ENCODE results near the gene MAOB.
"Not testable (repeated sequence)": the region's sequence is repeated elsewhere in the genome, so short reads cannot be mapped to it uniquely, and the experiment has no call there.

Gene MAOB

DNA sequence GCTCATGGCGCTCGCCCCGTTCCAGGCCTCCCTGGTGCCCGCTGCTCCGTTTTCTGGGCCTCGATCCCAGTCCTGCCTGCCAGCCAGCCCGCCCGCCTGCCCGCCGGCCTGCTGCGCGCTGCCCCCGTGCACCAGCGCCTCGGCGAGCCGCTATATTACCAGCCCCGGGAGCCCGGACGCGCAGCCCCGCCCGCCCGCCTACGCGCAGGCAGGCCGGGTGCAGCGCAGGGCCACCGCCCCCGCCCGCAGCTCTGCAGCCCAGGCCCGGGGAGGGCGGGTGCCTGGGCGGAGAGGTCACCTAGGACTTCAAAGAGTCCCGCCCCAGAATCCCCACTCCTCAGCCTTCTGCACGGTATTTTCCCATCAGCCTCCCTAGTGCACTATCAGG lies at the start of gene MAOB:
Gene MAOB (minus strand): TSS at position 157 of the 388 bp plus-strand sequence. CDS start 151 bp downstream, at position 6.
- peak; percentile 28 to 47 for DNase-seq

DNA sequence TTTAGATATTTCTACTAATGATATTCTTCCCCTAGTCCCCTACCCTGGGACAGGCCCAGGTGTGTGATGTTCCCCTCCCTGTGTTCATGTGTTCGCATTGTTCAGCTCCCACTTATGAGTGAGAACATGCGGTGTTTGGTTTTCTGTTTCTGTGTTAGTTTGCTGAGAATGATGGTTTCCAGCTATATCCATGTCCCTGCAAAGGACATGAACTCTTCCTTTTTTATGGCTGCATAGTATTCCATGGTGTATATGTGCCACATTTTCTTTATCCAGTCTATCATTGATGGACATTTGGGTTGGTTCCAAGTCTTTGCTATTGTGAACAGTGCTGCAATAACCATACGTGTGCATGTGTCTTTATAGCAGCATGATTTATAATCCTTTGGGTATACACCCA lies 39.8 kb upstream of the MAOB start:
- DNase-seq: not testable (repeated sequence)

DNA sequence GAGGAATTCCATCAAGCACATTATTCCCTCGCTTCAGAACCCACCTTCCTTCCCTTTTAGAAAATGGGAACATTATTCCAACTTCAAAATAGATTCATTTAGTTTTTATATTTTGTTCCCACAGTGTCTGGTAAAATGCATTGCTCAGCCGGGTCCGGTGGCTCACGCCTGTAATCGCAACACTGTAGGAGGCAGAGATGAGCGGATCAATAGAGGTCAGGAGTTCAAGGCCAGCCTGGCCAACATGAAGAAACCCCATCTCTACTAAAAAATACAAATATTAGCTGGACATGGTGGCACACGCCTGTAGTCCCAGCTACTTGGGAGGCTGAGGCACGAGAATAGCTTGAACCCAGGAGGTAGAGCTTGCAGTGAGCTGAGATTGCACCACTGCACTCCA lies 28.5 kb upstream of the MAOB start:
- not testable (repeated sequence) for DNase-seq

DNA sequence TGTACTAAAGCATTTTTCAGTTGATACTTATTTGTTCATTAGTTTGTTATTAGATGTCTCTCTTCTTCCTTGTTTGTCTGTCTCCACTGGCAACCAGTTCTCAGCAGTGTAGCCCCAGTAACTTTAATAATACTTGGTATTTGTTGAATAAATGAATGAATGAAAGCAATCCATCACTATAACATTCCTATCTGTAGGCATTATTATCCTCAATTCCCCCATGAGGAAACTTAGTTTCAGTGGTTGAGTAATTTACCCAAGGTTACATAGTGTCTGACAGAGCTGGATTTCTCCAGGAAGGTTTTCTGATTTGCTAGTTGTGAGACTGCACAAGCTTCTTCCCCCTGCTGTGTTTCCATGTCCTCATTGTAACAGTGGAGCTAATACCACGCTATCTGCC lies 27.8 kb upstream of the MAOB start:
- no peak for DNase-seq

DNA sequence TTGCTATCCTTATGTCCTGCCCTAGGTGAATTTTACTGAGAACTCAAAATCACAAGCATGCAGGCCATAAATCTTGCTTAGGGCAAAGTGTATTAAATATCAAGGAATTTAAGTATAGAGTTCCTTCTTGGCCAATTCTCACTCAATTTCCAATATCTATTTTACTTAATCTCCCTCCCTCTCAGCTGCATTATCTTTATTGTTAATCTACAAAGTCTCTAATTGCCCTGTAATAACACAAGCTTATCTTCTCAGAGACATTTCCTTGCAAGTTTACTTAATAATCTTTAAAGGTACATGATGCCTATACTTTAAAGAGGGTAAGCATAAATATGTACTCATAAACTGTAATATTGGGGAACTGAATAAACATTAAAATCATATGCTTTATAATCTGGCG lies 26.9 kb upstream of the MAOB start:
- DNase-seq: no peak

DNA sequence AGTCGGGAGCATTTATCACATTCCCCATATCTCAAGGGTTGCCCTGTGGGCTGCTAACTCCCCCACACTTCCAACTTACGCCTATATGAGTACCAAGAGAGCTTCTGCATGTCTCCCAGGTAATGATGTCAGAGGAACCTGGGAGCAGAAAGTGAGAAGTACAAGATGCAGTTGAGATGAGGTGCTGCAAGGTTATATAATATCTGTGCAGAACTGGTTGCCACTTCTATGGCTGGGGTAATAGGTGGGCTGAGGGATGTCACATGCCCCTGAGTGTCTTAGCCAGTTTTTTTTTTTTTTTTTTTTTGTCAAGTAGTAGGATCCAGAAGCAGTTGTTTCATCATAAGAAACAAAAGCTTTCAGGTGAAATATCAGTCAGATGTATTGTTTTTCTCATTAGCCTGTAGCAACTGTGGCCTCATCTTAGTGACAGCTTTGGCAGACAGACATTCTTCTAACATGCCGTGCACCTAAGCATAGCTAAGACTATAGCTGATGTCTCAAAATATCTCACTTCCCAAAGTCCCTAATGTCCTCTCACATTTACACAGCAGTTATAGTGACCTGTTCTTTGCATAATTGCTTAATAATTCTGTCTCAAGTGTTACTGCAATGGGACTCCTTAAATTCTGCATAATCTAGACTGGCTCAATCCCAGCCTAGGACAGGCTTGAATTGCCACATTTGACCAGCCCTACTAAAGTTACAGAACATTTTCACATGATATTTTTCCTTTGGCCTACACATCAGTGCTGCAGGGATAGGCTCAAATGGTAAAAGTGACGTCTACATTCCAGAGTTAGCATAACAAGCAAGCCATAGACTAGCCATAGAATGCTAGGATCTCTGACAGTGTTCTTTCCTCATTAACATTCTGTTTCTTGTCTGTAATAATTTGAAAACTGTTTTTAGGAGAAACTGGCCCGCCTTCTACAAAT lies 17.9 kb upstream of the MAOB start:
- no peak for DNase-seq

DNA sequence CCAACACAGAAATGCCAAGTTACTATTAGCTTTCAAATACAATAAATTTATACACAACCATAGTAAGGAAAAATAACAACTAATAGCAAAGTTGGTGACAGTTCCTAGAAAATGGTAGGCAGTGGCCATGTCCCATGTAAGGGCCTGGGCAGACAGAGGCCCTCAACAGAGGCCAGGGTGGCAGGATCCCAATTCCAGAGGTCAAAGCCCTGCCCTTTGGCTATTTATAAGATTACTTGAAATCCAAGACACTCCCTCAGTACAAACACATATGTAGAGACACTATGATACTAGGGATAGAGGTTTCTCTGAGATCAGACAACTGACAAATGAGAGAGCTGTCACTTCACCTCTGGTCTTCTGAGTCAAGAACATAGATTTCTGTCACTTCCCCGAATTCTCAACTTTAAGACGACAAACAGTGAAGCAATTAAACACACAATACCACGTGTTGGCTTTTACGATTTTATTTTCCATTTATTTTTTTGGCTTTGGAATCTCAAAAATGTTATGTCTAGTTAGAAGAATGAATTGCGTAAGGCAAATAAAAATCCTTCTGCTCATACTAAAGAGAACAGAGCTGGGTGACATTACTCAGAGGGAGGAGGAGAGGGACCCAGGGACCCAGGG lies 16.3 kb upstream of the MAOB start:
- no peak for DNase-seq

DNA sequence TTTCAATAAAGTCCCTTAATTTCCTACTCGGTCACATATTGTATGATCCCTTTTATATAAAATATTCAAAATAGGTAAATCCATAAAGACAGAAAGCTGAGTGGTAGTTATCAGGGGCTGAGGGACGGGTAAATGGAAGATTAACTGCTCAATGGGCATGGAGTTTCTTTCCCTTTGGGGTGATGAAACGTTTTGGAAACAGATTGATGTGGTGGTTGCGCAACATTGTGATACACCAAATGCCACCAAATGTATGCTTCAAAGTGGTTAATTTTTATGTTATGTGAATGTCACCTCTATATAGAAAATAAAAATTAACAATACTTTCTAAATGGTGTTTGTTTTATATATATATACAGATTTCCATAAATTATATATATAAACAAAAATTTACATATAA lies 15.0 kb upstream of the MAOB start:
- no peak for DNase-seq

DNA sequence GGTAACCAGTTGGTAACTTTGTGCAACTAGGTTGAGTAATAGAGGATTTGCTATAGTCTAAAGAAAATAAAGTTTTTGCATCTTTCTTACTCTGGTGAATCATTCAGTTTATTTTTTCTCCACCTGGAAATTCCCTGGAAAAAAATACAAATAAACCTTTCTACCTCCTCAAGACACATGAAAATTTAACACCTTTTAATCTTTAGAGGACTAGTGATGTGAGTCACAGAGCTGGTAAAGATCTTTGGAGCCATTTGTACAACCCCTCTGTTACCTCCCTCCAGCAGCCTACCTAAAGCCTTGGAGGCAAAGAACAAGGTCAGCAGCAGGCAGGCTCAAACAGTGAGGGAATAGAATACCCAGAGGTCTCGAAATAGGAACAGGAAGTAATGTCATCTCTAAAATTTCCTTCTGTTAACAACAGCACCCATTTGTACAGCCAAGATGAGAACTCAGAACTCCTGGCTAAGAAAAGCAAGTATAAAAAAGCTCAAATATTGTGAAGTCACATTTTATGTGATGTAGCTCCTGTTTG lies 10.2 kb upstream of the MAOB start:
- no peak for DNase-seq

DNA sequence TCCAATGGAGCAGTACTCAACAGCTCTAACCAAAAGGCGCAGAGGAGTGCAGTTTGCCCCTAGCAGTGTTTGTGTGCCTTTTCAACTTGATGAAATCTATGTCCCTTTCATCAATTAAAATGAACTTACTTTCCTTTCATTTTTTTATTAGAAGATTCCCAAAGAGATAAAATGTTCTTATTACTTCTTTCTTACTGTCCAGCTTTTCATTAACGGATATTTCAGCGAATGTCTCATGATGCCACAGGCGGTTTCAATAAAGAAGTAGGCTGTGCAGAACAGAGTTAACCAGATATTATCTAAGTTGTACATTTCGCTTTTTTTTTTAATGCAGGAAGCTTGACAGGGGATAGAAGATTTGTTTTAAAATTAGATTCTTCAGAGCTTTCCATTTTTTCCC lies 3.4 kb upstream of the MAOB start:
- DNase-seq: no peak

DNA sequence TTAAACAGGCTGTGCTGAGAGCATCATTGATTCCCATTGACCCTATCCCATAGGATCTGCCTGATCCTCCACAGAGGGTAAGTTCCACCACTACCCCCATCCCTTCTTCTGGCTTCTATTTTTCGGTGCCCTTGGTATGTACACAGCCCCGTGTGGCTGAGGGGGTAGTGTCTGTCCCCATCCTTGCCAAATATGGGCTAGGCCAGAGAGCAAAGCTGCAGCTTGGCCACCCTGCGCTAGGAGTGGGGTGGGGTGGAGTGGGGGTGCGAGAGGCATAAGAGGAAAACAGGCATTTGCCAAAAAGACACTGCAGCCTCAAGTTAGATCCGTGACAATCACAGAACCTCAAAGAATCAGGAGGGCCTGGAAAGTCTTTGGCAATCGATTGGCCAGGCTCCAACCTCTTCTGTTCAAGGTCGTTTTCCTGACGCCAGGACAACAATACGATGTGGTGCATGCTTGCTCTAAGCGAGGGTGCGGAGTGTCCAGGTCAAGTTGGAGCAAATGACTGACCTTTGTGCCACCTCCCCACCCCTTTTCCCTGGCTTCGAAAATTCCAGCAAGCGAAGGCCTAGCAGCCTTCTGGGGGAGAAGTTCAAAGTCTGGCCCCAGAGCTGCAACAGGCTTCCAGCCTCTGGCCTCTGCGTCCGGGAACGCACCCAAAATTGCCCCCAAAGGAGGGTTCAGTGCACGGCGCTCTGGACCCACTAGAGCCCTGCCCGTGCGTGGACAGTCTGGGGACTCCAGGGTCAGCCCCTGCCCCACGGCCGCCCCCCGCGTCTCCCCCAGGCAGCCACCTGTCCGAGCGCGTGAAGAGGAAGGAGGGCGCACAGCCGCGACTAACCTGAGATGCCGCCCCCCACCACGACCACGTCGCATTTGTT lies 598 bp downstream of the MAOB start:
- DNase-seq: no peak

DNA sequence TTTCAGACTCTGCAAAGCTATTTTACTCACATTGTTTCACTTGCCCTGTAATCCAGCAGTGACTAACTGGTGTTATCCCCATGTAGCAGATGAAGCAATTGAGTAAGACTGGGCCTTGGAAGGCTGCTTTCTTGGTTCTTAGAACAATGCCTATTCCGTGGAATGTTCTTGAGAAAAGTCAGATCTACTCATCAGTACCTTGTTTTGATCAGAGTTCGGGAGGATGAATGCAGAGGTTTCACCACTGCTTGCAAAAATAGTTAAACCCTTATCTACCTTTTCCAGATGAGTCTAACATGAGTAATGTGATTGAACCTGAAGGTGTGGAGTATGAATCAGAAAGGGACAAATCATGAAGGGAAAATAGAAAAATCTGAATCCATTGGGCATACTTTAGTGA lies 1.8 kb downstream of the MAOB start:
- DNase-seq: no peak

DNA sequence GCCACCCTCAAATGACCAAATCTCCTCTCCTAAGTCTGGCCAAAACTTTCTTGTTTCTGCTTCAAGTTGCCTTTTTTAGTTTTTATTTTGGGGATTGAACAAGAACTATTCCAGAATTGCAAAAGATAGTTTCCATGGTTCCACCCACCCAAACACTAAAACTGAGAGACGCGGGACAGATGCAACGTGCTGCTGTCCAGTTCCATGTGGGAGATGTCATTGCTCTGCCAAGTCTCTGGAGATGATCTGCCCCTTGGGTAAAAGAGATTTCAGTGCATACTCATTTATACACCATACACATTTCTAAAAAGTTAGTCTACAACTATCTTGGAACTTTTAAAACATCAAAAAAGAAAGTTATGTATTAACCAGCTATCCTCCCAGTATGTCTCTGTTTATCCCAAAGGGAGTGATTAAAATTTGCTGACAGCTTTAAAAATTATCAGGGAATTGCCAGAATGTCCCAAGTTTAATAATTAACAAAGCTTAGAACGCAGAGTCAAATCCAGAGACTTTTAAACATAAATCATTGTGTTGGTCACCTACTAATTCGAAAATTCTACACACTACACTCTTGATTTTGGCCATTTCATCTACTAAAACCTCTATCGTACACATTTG lies 3.2 kb downstream of the MAOB start:
- no peak for DNase-seq

DNA sequence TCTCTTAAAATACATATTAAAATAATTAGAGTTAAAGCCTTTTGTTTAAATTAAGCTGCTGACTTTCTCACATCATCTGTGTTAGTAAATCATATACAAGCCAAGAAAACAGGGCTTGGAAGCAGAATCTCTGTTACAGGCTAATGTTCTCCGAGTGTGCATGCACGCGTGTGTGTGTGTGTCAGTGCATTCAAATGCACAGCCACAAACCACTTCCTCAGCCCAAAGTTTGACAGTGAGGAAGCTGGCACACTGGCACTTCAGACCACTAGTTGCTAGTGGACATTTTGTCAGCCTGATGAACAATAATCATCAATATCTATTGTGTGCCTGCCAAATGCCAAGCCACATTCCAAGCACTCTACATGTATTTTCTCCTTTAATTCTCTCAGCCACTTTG lies 5.6 kb downstream of the MAOB start:
- DNase-seq: no peak

DNA sequence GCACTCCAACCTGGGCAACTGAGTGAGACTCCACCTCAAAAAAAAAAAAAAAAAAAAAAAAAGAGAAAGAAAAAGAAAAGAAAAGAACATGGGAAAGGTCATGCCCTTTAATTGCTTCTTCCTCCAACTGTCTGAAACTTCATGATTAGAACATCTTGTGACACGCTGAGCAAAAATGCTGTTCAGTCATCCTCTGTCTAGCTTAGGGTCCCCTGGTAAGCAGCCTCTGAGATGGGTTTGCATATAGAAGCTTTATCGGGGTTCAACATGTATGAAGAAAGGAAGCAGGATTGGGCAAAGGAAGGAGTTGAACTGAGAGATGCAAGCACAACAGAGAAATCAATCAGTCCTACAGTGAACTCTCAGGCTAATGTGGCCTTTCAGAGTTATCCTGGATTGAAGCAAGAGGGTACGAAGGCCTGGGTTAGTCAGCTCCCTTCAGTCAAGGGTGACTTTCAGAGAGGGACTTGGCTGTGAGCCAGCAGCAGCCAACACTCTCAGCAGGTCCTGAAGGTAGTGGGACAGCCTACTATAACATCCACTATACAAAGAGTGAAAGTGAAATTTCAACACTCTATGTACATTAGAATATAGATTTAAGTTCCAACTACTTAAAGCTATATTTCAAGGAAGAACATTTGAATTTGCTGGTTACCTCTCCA lies 11.4 kb downstream of the MAOB start:
- no peak for DNase-seq

DNA sequence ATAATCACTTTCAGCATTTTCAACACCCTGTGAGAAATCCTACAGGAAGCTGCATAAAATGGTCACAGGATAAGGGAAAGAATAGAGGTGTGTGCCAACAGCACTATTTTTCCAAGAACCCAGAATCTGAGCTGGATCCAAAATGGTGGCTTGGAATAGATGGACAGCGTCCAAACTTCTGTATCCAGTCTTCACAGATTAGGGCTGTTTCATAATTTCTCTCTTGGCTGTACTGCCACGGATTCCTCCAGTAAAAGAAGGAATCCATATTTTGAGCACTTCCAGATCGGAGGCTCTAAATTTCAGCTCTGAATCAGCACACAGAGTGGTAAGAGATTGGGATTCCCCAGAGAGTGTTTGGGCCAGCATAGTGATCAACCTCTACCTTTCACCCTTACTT lies 12.2 kb downstream of the MAOB start:
- no peak for DNase-seq

DNA sequence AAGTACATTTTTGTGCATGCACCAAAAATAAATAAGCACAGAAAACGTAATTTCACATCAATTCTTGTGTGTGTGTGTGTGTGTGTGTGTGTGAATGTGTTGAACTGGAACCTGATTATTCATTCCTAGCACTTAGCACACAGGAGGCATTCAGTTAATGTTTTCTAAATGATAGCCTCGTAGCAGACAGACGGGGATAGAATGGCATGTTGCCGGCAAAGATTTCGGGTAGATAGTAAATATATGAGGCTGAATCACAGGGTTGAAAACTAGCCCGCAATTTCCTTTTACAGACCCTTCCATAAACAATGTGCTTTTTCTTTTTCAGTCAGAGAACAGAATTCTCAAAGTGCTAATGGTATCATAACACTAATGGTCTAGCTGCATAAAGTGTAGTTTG lies 13.5 kb downstream of the MAOB start:
- DNase-seq: no peak

DNA sequence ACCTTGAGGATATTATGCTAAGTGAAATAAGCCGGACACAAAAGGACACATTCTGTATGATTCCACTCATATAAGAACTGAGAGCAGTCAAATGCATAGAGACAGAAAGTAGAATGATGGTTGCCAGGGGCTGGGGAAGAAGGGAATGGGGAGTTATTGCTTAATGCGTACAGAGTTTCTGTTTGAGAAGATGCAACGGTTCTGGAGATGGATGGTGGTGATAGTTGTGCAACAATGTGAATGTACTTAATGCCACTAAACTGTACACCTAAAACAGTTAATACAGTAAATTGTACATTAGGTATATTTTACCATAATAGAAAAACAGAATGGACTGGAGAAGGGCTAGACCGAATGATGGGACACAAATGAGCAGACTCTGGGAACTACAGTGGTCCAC lies 15.8 kb downstream of the MAOB start:
- no peak for DNase-seq

DNA sequence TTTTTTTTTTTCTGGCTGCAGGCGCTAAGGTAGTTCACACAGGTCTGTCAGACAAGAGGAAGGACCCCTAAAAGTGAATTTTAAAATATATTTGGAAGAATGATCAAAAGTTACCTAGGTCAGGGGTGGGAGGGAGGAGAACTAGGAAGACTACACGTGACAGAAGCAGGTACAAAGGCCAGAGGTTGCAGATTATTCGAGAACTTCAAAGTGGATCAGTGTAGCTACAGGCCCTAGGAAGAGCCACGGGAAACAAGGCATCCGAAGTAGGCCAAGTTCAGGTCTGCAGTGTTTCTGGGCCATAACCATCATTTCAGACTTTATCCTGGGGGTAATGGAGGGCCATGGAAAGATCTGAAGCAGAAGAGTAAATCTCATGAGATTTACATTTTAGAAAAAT lies 16.5 kb downstream of the MAOB start:
- no peak for DNase-seq

DNA sequence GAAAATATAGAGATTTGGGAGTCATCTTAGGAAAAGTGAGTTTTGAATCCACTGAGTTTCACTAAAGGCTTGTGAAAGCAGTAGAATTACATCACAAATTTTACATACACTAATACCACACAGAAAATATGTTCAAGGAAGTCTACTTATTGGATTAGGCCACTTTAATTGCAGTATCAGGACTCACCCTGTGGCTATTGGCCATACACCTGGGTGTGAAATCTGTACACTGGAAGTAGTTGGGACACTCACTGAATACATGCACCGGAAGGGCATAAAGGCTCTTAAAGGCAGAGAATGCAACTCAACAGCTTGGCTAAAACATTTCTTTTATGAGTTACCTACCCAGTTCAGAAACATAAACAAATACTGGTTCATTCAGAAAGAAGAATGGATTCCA lies 19.8 kb downstream of the MAOB start:
- no peak for DNase-seq

DNA sequence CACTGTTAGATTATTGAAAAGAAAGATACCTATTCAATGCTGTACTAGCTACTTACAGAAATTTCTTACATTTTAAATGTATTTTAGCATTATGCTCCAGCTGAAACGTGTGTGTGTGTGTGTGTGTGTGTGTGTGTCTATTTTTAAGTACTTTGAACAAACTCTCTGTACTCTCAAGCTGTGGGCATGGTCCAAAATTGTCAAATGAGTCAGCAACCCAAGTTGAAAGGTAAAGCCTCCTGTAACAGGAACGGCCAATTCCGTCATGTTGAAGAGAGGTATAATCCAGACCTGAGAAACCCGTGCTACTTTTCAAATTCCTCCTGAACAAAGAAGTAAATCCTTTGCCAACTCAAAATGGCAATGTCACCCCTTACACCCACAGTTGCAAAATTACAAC lies 20.5 kb downstream of the MAOB start:
- DNase-seq: no peak
